PC-3 (cell line): ENCODE measurements around the gene AFG1L. TPM values are rescaled to one million over a fixed set of nuclear protein-coding genes. Genes with fewer than 3 reads are reported as not detected.

Source experiments
- ATAC-seq: fragments of 200-7000 bp; cut with Tn5 transposase; 2 replicates; pipeline ENCODE4 v1.9.1; 2020; ENCODE audit warnings: mild to moderate bottlenecking, moderate library complexity
- BruUV-seq: library from RNA; stranded (reverse); fragments of 400-500 nt; replicated peaks from 2 replicates; lab custom pipeline; 2021; lab: Mats Ljungman, UMichigan
- CTCF ChIA-PET: fragments of 300-600 bp; sonication (Branson Sonifier 250); formaldehyde crosslinking; loops from one replicate; lab custom pipeline; 2022; ENCODE audit warnings: antibody characterized with exemption; lab: Charles Lee
- POLR2A ChIA-PET: fragments of 300-600 bp; sonication (Branson Sonifier 250); formaldehyde crosslinking; loops from one replicate; lab custom pipeline; 2022; ENCODE audit warnings: antibody characterized with exemption; ENCODE audit not compliant: unreplicated experiment; lab: Charles Lee
- DNase-seq: peaks from one replicate; pipeline ENCODE4 v3.0.0-alpha.2; 2015
- H2AFZ ChIP-seq: fragments of 300-600 bp; sonication (generic); 2 replicates; pipeline ENCODE4 v1.6.0; 2016; ENCODE audit warnings: antibody characterized with exemption, low read length
- H3F3A ChIP-seq: fragments of 300-600 bp; sonication (generic); one replicate; pipeline ENCODE4 v1.6.0; 2017; ENCODE audit warnings: antibody characterized with exemption, low read length, control low read depth, mild to moderate bottlenecking; ENCODE audit not compliant: unreplicated experiment
- H3K27ac ChIP-seq: fragments of 300-600 bp; sonication (generic); 2 replicates; pipeline ENCODE4 v1.5.1; 2016; ENCODE audit warnings: mild to moderate bottlenecking, low read length
- H3K27me3 ChIP-seq: fragments of 300-600 bp; sonication (generic); 2 replicates; pipeline ENCODE4 v1.6.1; 2016; ENCODE audit warnings: low read length, mixed read lengths
- H3K36me3 ChIP-seq: fragments of 300-600 bp; sonication (generic); 2 replicates; pipeline ENCODE4 v1.6.1; 2016; ENCODE audit warnings: low read depth, mixed run types, low read length, mixed read lengths
- H3K4me1 ChIP-seq: fragments of 300-600 bp; sonication (generic); 2 replicates; pipeline ENCODE4 v1.5.1; 2016; ENCODE audit warnings: low read length; ENCODE audit not compliant: insufficient read depth
- H3K4me2 ChIP-seq: fragments of 300-600 bp; sonication (generic); 2 replicates; pipeline ENCODE4 v1.6.0; 2016; ENCODE audit warnings: low read length
- H3K4me3 ChIP-seq: fragments of 300-600 bp; sonication (generic); 2 replicates; pipeline ENCODE4 v1.5.1; 2016; ENCODE audit warnings: mild to moderate bottlenecking, low read length, mixed read lengths
- H3K79me2 ChIP-seq: fragments of 300-600 bp; sonication (generic); 2 replicates; pipeline ENCODE4 v1.6.1; 2017; ENCODE audit warnings: low read length, mixed read lengths
- H3K9ac ChIP-seq: fragments of 300-600 bp; sonication (generic); 2 replicates; pipeline ENCODE4 v1.6.0; 2016; ENCODE audit warnings: mild to moderate bottlenecking, low read length
- H3K9me2 ChIP-seq: fragments of 300-600 bp; sonication (generic); replicated peaks from 2 replicates; pipeline ENCODE4 v1.6.1; 2016; ENCODE audit warnings: mixed run types, low read length, mixed read lengths
- H3K9me3 ChIP-seq: fragments of 300-600 bp; sonication (generic); 2 replicates; pipeline ENCODE4 v1.6.1; 2016; ENCODE audit warnings: low read length, mixed read lengths
- H4K20me1 ChIP-seq: fragments of 300-600 bp; sonication (generic); 2 replicates; pipeline ENCODE4 v1.6.1; 2016; ENCODE audit warnings: low read length, mixed read lengths
- EZH2 ChIP-seq: fragments of 300-600 bp; sonication (generic); IDR thresholded peaks from one replicate; pipeline ENCODE4 v1.6.1; 2017; ENCODE audit warnings: antibody characterized with exemption, mild to moderate bottlenecking, low read length; ENCODE audit not compliant: unreplicated experiment
- EZH2phosphoT487 ChIP-seq: fragments of 300-600 bp; sonication (generic); IDR thresholded peaks from 2 replicates; pipeline ENCODE4 v1.6.1; 2018; ENCODE audit warnings: mild to moderate bottlenecking, antibody characterized with exemption, low read length, borderline replicate concordance
- intact Hi-C: fragments of 100-400 bp; cut with micrococcal nuclease; formaldehyde crosslinking; loops from 2 replicates; pipeline ENCODE4 v1.9.0; 2023
- total RNA-seq: library from RNA; depleted of rRNA; stranded (reverse); fragments of >200 nt; gene quantifications from 2 replicates; pipeline ENCODE4 v1.2.3, GENCODE V29; 2014
- TF ChIP-seq, protein P1 (sequence below): fragments of 300-600 bp; sonication (generic); conservative IDR thresholded peaks from 2 replicates; pipeline ENCODE4 v1.5.1; 2017; ENCODE audit warnings: antibody characterized with exemption, low read depth, mild to moderate bottlenecking, low read length

The AFG1L gene
- total RNA-seq, 1 experiment from 2014 or later = 3.6 TPM

DNA sequence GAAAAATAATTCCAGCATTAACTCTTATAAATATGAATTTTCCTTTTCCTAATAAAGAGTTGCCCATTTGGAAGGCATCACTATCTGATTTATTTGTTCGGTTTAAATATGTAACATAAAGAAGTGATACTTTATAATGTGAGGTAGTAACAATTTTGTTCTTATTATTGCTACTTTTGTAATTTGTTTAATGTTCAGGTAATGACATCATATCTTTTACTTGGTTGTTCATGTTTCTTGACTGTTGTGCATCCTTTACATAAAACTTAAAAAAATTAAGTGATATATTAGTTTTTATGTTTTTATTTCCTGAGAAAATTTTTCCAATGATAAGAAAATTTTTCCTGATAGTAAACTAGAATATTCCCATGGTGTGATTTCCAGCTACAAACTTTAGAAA is 124.6 kb downstream of the AFG1L start:
- Histone ChIP-seq H3K27ac (no peak overlapping the region), H3K9ac (no peak overlapping the region), H3K36me3 (no peaks in the 10 kb centered on the region), H3K4me1 (no peaks in the 10 kb centered on the region), H3K9me3 (no peaks in the 10 kb centered on the region), H3F3A (no peaks in the 10 kb centered on the region), H3K79me2 (no peaks in the 10 kb centered on the region), H4K20me1 (no peaks in the 10 kb centered on the region), H2AFZ (no peak overlapping the region), H3K4me3 (no peak overlapping the region), H3K4me2 (no peak overlapping the region), H3K27me3 (no peaks in the 10 kb centered on the region), H3K9me2 (no peaks in the 10 kb centered on the region)
- DNase-seq (no peak), ATAC-seq (no peak)
- TF ChIP-seq EZH2phosphoT487 (no peak), EZH2 (no peak)
- TF ChIP-seq, protein P1, sequence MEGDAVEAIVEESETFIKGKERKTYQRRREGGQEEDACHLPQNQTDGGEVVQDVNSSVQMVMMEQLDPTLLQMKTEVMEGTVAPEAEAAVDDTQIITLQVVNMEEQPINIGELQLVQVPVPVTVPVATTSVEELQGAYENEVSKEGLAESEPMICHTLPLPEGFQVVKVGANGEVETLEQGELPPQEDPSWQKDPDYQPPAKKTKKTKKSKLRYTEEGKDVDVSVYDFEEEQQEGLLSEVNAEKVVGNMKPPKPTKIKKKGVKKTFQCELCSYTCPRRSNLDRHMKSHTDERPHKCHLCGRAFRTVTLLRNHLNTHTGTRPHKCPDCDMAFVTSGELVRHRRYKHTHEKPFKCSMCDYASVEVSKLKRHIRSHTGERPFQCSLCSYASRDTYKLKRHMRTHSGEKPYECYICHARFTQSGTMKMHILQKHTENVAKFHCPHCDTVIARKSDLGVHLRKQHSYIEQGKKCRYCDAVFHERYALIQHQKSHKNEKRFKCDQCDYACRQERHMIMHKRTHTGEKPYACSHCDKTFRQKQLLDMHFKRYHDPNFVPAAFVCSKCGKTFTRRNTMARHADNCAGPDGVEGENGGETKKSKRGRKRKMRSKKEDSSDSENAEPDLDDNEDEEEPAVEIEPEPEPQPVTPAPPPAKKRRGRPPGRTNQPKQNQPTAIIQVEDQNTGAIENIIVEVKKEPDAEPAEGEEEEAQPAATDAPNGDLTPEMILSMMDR = no peak
- intact Hi-C loops = no loop called here
- CTCF ChIA-PET = no interaction called here
- BruUV-seq = no TSS peak
- POLR2A ChIA-PET = no interaction called here

GRCh38 chr6:108419934-108420609 is 125.2 kb downstream of the AFG1L start:
- ChIA-PET POLR2A (no interaction called here), CTCF (no interaction called here)
- H3K9ac ChIP-seq = no peak overlapping the region
- no peaks in the 10 kb centered on the region for H3K27me3 ChIP-seq
- no TSS peak for BruUV-seq
- no peak overlapping the region for H2AFZ ChIP-seq
- H3K9me3 ChIP-seq = no peaks in the 10 kb centered on the region
- H3K9me2 ChIP-seq = no peaks in the 10 kb centered on the region
- TF ChIP-seq, protein P1 = no peak
- TF ChIP-seq EZH2 = no peak
- TF ChIP-seq EZH2phosphoT487 = no peak
- no peak for DNase-seq
- no peak for ATAC-seq
- no peaks in the 10 kb centered on the region for H4K20me1 ChIP-seq
- no peaks in the 10 kb centered on the region for H3K4me1 ChIP-seq
- intact Hi-C loops = no loop called here
- no peak overlapping the region for H3K27ac ChIP-seq
- no peaks in the 10 kb centered on the region for H3F3A ChIP-seq
- H3K4me3 ChIP-seq = no peak overlapping the region
- no peaks in the 10 kb centered on the region for H3K79me2 ChIP-seq
- H3K4me2 ChIP-seq = no peak overlapping the region
- no peaks in the 10 kb centered on the region for H3K36me3 ChIP-seq

DNA sequence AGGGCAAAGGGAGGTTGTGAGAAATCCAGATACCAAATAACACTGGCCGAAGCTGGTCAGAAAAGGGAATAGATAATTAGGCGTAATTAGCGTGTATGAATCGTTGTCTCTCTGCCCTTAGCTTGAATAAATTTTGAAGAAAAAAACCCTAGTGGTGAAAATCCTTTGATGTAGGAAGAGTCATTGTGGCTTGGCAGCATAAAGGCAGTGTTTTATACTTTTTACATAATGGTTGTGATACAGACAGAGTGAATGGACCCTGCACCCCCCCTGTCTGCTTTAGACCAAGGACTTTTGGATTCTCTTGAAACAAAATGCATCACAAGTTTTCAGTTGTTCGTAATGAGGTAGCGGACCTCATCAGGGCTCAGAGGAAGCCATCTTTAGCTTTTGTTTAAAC is 126.5 kb downstream of the AFG1L start:
- no TSS peak for BruUV-seq
- Histone ChIP-seq H3K9me3 (no peaks in the 10 kb centered on the region), H3K27me3 (no peaks in the 10 kb centered on the region), H3F3A (no peaks in the 10 kb centered on the region), H3K4me3 (no peak overlapping the region), H2AFZ (no peak overlapping the region), H3K9me2 (no peaks in the 10 kb centered on the region), H3K27ac (no peak overlapping the region), H3K79me2 (no peaks in the 10 kb centered on the region), H3K4me2 (no peak overlapping the region), H3K36me3 (no peaks in the 10 kb centered on the region), H4K20me1 (no peaks in the 10 kb centered on the region), H3K4me1 (no peaks in the 10 kb centered on the region), H3K9ac (no peak overlapping the region)
- DNase-seq (no peak), ATAC-seq (no peak)
- intact Hi-C loops = no loop called here
- TF ChIP-seq EZH2 (no peak), EZH2phosphoT487 (no peak)
- TF ChIP-seq, protein P1 = no peak
- ChIA-PET POLR2A (no interaction called here), CTCF (no interaction called here)
